HG03558 (cell line): ENCODE results near the gene TMEM8B.
"Not testable (repeated sequence)": the region's sequence is repeated elsewhere in the genome, so short reads cannot be mapped to it uniquely, and the experiment has no call there.

Experiments used
- ATAC-seq: cut with Tn5 transposase; IDR thresholded peaks from one replicate; pipeline ENCODE4 v1.9.1; 2021; ENCODE audit warnings: moderate number of reproducible peaks; ENCODE audit not compliant: unreplicated experiment; ENCODE audit errors: extremely low read depth

The TMEM8B gene

DNA sequence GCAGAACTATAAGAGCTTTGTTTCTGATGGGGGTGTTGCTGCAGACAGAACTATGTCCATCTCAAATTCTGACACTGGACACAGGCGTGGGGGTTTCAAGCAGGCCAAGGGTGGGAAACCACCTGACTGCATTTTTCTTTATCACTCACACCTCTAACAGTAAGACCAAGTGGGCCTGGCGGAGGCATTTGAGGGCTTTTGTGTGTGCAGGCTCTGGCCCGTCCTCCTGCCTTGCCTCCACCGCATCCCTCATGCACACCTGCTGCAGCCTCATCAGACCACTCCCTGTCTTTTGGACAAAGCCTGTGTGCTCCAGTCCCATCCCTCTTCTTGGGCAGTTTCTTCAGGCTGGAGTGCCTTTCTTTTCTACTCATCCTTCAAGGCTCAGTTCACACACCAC, 33.3 kb downstream of the TMEM8B start:
- no peak for ATAC-seq

DNA sequence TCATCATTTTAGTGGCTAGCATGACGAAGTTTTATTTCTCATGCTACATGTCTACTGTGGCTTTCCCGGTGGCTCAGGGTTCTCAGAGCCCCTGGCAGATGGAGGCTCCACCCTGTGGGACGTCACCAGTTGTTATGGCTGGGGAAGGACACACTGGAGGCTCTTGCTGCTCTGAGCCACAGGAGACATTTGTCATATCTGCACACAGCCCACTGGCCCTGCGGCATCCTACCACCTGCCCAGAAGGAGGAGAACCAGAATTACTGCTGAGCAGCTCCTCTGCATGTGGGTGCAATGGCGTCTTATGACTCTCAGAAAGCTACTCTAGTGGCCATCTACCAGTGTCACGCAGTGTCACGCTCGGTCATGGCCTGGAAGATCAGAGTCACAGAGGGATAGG, 34.6 kb downstream of the TMEM8B start:
- ATAC-seq = no peak

DNA sequence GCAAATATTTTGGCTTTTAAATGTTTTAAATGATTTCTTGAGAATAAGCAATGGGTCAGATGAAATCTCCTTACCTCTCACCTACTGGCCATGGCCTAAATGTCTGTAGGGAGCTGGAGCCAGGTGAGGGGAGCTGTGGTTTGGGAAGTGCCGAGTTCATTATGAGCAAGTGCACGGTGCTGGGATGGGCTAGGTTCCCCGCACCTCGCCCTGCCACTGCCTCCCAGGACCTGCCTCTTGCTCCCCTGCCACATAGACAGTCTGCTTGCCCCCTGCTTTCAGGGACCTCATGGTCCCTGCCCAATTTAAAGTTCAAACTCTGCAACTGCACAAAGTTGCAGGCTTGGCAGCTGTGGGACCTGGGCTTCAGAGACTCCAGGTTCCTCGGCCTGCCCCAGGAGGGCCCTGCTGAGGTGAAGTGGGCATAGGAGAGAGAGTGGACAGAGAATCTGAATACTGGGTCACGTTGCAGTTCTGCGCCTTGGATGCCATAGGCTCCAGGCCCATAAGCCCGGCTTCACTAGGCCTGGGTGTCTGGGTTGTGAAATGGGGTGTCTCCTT, 35.7 kb downstream of the TMEM8B start:
- ATAC-seq = no peak

DNA sequence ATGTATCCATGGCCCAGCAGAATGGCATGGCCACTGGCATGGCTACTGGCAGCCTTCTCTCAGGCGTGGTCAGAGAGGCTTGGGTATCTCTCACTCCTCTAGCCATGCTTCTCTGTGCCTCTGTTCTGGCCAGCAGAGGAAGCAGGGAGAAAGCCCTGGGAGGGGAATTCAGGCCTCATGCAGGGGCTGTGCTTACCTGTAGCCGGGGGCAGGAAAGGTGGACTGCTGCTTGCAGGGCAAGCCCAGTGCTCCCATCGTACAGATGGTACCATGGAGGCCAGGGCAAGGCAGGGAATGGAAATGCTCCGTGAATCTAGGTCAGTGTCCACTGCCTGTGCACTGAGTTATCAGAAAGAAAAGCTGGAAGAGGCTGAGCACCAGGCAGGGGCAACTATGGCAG, 38.5 kb downstream of the TMEM8B start:
- ATAC-seq = no peak

- no peak for ATAC-seq
Measured at GRCh38 chr9:35868933-35869332, 39.9 kb downstream of the TMEM8B start.

DNA sequence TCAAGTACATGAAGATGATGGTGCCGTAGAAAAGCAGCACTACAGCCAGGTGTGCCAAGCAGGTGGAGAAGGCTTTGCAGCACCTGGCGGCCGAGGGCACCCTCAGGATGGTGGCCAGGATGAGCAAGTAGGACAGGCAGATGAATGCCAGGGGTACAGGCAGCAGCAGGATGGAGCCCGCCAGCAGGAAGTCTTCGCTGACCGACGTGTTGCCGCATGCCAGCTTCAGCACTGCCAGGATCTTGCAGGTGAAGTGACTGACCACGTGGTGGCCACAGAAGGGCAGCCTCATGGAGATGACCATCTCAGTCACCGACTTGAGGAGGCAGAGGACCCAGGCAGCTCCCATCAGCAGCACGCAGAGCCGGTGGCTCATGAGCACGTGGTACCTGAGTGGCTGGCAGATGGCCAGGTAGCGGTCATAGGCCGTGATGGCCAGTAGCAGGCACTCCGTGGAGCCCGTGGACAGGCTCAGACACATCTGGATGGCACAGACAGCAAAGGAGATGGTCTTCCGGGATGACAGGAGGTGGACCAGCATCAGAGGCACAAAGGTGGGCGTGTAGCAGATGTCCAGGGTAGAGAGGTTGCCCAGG, 40.7 kb downstream of the TMEM8B start:
- ATAC-seq = no peak

- ATAC-seq = no peak
Measured at GRCh38 chr9:35870351-35870923, 41.4 kb downstream of the TMEM8B start, which contains the start of gene OR13J1. Gene OR13J1, minus strand, starts transcription at chr9:35870401. Its CDS starts 0 bp downstream, at chr9:35870401.

- no peak for ATAC-seq
Measured at GRCh38 chr9:35871545-35871944, 42.5 kb downstream of the TMEM8B start.

GRCh38 chr9:35872505-35872904, 43.5 kb downstream of the TMEM8B start:
- ATAC-seq = no peak

GRCh38 chr9:35882263-35882848, 53.3 kb downstream of the TMEM8B start:
- ATAC-seq = no peak

- ATAC-seq = no peak
Measured at GRCh38 chr9:35882996-35883395, 54.0 kb downstream of the TMEM8B start.

DNA sequence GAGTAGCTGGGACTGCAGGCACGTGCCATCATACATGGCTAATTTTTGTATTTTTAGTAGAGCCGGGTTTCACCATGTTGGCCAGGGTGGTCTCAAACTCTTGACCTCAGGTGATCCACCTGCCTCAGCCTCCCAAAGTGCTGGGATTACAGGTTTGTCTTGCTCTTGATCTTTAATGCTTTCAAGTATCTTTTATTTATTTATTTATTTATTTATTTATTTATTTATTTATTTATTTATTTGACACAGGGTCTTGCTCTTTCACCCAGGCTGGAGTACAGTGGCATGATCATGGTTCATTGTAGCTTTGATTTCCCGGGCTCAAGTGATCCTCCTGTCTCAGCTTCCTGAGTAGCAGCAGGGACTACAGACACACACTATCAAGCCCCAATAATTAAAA, 55.9 kb downstream of the TMEM8B start:
- ATAC-seq = not testable (repeated sequence)

- ATAC-seq = no peak
Measured at GRCh38 chr9:35891646-35892045, 62.6 kb downstream of the TMEM8B start.

DNA sequence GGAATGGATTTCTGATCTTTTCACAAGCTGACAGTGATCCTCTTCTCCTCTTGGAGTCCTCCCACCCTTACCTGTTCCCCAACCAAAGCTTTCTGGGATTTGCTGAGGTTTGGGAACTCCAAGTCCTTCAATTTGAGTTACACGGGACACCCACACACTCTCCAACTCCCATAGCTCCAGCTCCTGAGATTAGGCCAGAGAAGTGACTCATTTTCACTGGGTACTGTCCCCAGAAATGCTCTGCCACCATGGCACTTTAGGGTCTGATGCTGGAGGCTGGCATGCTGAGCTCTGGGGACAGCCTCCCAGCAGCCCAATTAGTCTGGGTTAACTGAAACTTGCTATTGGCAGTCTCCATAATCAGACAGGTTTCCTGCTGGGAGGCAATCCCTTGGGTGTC, 63.0 kb downstream of the TMEM8B start:
- ATAC-seq = no peak

DNA sequence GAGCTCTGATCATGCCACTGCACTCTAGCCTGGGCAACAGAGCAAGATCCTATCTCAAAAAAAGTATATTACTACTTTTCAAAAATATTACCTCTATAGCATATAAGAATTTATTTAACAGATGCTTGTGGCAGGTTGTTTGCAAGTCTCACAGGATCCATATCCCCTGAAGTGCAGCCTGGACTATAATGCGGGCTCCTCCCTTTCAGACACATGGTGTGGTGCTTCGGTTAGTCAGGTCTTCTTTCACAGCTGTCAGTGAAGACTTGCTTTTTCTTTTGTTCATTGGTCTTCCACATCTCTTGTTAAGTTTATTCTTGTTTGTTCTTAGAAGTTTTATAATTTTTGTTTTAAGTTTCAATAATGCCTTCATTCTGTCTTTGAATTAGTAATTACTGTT, 67.5 kb downstream of the TMEM8B start:
- no peak for ATAC-seq

DNA sequence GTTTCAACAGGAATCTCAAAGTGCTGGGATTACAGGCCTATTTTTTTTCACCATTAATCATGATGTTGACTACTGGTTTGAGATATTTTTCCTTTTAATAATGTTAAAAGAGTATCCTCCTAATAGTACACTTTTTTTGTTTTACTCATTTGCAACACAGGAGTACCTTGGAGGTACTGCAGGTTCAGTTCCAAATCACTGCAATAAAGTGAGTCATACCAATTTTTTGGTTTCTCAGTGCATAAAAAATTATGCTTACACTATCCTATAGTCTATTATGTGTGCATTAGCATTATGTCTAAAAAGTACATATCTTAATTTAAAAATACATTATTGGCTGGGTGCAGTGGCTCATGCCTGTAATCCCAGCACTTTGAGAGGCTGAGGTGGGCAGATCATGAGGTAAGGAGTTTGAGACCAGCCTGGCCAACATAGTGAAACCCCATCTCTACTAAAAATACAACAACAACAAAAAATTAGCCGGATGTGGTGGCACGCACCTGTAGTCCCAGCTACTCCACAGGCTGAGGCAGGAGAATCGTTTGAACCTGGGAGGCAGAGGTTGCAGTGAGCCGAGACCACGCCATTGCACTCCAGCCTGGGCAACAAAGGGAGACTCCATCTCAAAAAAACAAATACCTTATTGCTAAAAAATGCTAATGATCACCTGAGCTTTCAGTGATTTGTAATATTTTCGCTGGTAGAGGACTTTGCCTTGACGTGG, 68.5 kb downstream of the TMEM8B start:
- not testable (repeated sequence) for ATAC-seq

DNA sequence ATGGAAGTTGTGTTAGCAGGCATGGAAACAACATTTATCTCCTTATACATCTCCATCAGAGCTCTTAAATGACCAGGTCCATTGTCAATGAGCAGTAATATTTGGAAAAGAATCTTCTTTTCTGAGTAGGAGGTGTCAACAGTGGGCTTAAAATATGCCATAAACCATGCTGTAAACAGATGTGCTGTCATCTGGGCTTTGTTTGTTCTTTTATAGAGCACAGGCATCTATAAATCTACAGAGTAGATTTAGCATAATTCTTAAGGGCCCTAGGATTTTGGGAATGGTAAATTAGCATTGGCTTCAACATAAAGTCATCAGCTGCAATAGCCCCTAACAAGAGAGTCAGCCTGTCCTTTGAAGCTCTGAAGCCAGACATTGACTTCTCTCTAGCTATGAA, 69.3 kb downstream of the TMEM8B start:
- no peak for ATAC-seq

DNA sequence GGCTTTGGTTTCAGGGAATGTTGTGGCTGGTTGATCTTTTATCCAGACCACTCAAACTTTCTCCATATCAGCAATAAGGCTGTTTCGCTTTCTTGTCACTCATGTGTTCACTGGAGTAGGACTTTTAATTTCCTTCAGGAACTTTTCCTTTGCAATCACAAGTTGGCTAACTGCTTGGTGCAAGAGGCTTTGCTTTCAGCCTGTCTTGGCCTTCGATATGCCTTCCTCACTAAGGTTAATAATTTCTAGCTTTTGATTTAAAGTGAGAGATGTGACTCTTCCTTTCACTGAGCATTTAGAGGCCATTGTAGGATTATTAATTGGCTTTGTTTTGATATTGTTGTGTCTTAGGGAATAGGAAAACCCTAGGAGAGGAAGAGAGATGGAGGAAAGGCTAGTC, 70.0 kb downstream of the TMEM8B start:
- ATAC-seq = no peak

DNA sequence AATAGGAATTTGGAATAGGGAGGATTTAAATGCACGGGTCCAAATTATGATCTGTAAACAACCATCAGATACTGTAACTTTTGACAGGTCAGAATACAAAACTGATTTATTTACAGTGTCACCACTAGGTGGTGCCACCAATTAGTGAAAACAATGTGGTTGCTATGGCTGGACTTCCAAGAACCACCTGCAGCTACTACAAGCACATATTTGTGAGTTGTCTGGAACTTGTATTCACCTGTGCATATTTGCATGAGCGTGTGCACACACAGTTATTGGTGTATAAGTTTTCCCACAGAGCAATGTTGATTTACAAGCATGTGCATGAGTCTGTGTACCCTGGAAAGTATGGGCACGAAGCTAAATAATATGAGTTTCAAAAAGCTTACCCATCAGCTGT, 74.0 kb downstream of the TMEM8B start:
- no peak for ATAC-seq

GRCh38 chr9:35904338-35904737, 75.3 kb downstream of the TMEM8B start:
- ATAC-seq = no peak
